HG03039 (cell line): Measurements from ENCODE around the gene ADAMTS16.

Experiments used
- ATAC-seq: cut with Tn5 transposase; IDR thresholded peaks from one replicate; pipeline ENCODE4 v1.9.1; 2021; ENCODE audit warnings: mild to moderate bottlenecking, moderate library complexity; ENCODE audit not compliant: unreplicated experiment

ADAMTS16 gene

GRCh38 chr5:5141339-5141599, 1.1 kb downstream of the ADAMTS16 start:
- no peak for ATAC-seq

DNA sequence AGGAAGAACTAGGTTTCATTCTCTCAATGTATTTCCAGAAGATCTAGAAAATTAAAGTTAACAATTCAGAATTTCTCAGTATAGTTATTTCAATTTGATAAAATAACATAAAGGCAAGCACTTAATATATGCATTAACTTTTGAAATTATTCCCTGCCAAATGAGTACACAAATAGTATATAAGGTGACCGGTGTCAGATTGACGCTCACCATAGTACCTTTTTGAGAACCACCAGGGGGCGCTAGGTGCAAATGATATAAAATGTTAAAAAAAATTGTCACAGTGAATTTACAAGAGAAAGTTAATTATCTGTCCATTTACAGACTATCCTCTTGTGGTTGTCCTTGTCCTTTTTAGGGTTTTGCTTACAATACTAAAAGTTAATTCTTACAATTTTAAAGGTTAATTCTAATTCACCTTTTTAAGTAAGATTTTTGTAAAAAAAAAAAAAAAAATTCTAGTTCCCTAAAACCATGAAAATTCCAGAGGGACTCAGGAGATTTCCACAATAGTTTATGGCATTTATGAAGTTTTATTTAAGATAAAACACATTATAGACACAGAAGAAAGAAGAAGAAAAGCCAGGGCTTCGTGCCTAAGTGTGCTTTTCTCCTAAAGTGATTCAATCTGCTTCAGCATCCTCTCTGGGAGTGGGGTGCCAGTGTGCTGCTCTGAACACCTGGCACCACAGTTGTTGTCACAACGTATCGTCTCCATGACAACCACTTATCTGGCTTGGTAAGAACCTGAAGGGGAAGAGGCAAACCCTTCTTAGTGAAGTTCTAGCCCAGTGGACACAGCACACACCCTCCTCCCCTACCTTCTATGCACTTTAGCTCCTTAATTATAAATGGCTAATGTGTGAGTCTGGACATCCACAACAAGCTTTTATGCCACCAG, 1.7 kb downstream of the ADAMTS16 start:
- ATAC-seq = no peak

DNA sequence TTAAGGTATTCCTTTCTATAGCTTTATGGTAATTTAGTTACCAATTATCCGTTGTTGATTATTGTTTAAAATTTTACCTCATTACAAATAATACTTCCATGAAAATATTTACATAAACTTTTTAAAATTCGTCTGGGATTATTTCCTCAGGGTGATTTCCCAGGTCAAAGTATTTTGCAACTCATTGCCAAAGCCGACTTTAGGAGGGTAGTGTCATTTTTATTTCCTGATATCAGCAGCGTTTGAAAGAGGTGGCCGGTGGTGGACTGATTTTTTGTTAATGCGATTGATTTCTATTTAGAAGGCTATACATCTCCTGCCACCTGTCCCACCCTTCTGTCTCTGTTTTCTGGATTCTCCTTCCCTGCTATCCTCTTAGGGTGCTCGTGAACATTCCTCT, 4.3 kb downstream of the ADAMTS16 start:
- no peak for ATAC-seq

- no peak for ATAC-seq
Observed at GRCh38 chr5:5145651-5146529, 5.8 kb downstream of the ADAMTS16 start.

DNA sequence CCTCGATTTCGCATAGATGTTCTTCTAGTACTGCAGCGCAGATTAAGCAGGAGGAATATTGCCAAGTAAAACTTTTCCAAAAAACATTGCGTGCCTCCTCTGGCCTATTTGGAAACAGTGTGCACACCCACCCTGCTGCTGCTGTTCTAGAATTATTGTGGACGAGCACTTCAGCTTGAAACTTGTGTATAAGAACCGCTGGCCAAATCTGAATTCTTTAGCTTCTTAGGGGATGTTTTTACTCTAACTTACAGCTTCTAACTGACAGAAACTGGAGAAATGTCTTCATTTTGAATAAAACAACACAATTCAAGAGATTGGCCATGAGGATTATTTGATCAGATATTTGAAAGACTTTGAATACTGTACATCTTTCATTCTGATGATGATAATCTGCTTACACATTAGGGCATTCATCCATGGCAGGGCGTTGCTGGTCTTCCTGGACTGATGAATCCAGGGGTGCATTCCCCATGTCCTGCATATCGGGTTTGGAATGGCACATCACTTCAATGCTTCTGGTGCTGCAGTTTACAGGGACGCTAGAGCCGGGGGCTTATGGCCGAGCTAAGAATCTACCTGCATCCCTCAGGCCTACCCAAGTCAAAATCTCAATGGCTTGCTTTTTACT, 6.5 kb downstream of the ADAMTS16 start:
- no peak for ATAC-seq

DNA sequence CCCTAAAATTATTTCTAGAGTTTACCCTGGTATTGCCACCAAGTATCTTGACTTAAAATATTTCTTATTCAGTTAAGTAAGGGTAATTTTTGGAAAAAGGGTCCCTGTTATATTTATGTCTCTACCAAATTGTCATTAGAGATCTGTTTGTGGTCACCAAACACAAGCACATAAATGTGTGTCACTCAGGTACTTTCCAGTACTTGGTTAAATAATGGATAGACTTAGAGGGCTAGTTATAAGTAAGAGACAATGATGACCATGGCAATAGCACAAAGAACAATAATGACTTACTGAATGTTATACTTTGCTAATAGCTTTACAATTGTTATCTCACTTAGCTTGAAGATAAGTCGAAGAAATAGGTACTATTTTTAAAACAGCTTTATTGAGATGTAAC, 9.0 kb downstream of the ADAMTS16 start:
- no peak for ATAC-seq

DNA sequence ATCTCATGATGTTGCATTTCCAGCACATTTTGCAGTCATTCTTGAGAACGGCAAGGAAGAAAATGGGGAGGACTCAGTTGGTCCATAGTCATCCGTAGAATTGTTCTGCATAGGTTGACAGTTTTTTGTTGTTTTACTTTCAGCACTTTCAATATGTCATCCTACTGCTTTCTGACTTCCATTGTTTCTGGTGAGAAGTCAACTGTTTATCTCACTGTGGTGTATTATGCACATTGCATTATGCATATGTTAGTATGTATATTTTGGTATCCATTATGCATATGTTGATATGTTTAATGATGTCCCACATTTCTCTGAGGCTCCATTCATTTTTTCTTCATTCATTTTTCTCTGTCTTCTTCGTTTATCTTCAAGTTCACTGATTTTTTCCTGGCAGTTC, 10.5 kb downstream of the ADAMTS16 start:
- ATAC-seq = no peak

- ATAC-seq = no peak
Observed at GRCh38 chr5:5154733-5155132, 14.6 kb downstream of the ADAMTS16 start.

GRCh38 chr5:5155617-5156016, 15.5 kb downstream of the ADAMTS16 start:
- ATAC-seq = no peak

DNA sequence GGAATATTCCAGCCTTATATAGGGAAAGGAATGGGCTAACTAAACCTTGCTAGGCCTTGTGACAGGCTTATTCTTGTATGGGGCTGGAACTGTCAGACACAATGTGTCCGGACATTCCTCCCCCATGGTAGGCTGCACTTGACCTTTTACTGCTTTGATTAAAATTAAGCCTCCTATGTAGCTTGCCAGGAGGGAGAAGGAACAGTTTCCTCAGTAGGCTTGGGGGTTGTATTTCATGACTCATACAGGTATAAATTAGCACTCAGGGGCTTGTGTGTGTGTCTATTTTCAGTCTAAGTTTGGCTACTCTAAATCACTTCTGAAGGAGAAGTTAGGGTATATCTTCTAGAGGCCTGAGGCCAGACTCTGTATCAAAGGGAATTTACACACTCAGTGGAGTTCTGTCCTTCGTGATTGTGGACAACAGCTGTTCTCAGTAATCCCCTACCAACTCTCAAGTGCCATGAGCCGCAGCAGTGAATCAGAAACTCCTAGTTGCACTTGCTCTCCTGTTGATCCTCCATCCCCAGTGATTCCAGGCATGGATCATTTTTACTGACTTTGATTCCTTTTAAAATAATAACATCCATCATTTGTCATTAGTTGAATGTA, 16.4 kb downstream of the ADAMTS16 start:
- ATAC-seq = no peak

- no peak for ATAC-seq
Observed at GRCh38 chr5:5158472-5158895, 18.4 kb downstream of the ADAMTS16 start.

DNA sequence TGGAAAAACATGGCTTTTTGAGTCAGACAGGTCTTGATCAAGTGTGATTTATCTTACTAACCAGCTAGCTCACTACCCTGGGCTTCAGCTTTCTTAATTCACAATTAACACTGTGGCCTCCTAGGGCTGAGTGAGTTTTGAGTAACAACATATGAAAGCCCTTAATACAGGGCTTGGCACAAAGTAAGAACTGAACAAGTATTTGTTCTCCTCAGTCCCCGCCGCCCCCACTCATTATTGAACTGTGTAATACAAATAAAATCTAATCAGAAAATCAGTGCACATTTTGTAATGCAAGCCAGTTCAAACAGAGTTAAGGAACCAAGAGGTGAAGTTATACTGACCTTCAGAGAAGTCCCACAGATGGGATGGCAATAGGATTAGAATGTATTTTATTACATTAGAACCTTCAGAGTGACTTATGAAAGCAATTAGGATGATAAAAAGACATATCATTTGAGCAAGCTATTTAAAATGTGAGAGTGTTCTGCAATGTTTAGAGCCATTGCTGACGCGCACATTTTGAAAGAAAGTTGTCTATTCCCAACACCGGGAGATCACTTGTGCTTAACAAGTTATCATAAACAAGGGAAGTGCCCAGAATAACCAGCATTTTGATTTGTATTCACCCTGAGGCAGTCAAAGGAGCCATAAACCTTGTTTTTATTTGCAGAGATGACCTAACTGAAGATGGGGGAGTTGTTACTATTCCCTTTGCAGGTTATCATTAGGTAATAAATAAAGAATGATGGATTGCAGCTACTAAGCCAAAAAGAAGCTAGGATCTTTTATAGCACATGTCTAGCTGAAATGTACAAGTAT, 19.4 kb downstream of the ADAMTS16 start:
- no peak for ATAC-seq

- ATAC-seq = no peak
Observed at GRCh38 chr5:5164163-5164562, 24.0 kb downstream of the ADAMTS16 start.

- ATAC-seq = no peak
Observed at GRCh38 chr5:5165541-5166002, 25.4 kb downstream of the ADAMTS16 start.

GRCh38 chr5:5169466-5169865, 29.3 kb downstream of the ADAMTS16 start:
- ATAC-seq = no peak

DNA sequence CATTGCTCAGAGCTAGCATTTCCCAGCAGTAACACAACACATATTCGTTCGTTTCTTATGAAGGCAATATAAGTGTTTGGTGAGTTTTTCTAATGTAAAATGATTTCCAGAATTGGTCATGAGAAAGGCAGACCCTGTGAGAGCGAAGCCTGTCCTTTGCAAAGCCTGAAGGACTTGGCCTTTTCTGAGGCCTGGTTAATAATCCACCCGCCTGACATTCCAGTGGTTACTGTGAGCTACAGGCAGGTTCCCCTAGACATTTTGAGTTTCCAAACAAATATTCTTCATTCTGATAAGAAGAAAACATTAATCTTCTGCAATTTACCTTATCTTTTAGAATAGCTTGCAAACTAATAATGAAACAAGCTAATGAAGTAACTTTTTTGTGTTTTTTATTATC, 38.0 kb downstream of the ADAMTS16 start:
- no peak for ATAC-seq

- no peak for ATAC-seq
Observed at GRCh38 chr5:5178580-5178979, 38.5 kb downstream of the ADAMTS16 start.

GRCh38 chr5:5179079-5179478, 38.9 kb downstream of the ADAMTS16 start:
- no peak for ATAC-seq

GRCh38 chr5:5179597-5179996, 39.5 kb downstream of the ADAMTS16 start:
- ATAC-seq = no peak

GRCh38 chr5:5181650-5182324, 41.7 kb downstream of the ADAMTS16 start:
- ATAC-seq = no peak
